ENCODE measurements around the gene FASTK.
A peak's percentile ranks its signal among the peaks of the same experiment; 100 is the strongest.

DNA sequence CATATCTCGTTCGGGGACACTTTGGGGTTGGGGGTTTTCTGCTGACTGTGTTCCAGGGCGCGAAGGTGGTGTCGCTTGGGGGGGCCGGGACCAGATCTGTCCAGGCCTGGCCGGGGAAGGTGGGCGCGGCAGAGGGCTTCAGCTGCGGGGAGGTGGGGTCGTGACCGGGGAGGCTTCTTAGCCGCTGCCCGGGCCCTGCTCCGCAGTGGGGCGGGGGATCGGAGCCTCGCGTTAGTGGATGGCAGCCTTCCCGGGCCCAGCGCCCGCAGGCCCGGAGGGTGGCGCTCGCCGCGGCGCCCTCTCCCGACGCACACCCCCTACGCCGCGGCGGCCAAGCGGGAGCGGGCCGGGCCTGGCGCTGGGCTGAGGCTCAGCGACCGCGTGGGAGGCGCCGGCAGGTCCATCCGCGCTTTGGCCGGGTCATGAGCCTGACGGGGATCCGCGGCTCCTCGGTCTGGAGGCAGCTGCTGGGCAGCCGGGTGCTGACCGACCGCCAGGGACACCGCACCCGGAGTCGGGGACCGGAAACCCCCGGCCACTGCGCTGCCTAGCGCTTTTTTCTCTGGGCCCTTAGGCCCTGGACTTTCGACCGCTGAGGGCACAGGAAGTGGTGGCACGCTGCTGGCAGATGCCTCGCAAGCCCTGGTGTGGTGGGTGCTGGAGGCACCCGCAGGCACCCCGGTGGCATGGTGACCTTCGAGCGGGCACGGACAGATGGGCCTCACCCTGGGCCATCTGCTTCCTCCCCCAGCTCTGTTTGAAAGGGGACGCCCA is 6.8 kb upstream of the FASTK start:
- TF ChIP-seq, protein P1, sequence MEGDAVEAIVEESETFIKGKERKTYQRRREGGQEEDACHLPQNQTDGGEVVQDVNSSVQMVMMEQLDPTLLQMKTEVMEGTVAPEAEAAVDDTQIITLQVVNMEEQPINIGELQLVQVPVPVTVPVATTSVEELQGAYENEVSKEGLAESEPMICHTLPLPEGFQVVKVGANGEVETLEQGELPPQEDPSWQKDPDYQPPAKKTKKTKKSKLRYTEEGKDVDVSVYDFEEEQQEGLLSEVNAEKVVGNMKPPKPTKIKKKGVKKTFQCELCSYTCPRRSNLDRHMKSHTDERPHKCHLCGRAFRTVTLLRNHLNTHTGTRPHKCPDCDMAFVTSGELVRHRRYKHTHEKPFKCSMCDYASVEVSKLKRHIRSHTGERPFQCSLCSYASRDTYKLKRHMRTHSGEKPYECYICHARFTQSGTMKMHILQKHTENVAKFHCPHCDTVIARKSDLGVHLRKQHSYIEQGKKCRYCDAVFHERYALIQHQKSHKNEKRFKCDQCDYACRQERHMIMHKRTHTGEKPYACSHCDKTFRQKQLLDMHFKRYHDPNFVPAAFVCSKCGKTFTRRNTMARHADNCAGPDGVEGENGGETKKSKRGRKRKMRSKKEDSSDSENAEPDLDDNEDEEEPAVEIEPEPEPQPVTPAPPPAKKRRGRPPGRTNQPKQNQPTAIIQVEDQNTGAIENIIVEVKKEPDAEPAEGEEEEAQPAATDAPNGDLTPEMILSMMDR (IDR thresholded peaks at IDR 0.05) = peak; percentile 78
- no peak for TF ChIP-seq POLR2AphosphoS5 (IDR thresholded peaks at IDR 0.05; ENCODE audit: low read depth, low read length)
- TF ChIP-seq, protein P2, sequence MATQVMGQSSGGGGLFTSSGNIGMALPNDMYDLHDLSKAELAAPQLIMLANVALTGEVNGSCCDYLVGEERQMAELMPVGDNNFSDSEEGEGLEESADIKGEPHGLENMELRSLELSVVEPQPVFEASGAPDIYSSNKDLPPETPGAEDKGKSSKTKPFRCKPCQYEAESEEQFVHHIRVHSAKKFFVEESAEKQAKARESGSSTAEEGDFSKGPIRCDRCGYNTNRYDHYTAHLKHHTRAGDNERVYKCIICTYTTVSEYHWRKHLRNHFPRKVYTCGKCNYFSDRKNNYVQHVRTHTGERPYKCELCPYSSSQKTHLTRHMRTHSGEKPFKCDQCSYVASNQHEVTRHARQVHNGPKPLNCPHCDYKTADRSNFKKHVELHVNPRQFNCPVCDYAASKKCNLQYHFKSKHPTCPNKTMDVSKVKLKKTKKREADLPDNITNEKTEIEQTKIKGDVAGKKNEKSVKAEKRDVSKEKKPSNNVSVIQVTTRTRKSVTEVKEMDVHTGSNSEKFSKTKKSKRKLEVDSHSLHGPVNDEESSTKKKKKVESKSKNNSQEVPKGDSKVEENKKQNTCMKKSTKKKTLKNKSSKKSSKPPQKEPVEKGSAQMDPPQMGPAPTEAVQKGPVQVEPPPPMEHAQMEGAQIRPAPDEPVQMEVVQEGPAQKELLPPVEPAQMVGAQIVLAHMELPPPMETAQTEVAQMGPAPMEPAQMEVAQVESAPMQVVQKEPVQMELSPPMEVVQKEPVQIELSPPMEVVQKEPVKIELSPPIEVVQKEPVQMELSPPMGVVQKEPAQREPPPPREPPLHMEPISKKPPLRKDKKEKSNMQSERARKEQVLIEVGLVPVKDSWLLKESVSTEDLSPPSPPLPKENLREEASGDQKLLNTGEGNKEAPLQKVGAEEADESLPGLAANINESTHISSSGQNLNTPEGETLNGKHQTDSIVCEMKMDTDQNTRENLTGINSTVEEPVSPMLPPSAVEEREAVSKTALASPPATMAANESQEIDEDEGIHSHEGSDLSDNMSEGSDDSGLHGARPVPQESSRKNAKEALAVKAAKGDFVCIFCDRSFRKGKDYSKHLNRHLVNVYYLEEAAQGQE (IDR thresholded peaks at IDR 0.05; ENCODE audit: insufficient read depth in 1 of 2, low read depth in 2 of 2, low read length in 1 of 2) = no peak
- peak; percentile 85; the same call in 1 of the 2 replicates for TF ChIP-seq SIN3A (IDR thresholded peaks at IDR 0.05; ENCODE audit: borderline replicate concordance, insufficient read depth, low read depth, low read length)
- TF ChIP-seq TCF7L2 (IDR thresholded peaks at IDR 0.05; ENCODE audit: low read depth, low read length) = no peak
